ENCODE results near the gene MSRB1.

The MSRB1 gene

DNA sequence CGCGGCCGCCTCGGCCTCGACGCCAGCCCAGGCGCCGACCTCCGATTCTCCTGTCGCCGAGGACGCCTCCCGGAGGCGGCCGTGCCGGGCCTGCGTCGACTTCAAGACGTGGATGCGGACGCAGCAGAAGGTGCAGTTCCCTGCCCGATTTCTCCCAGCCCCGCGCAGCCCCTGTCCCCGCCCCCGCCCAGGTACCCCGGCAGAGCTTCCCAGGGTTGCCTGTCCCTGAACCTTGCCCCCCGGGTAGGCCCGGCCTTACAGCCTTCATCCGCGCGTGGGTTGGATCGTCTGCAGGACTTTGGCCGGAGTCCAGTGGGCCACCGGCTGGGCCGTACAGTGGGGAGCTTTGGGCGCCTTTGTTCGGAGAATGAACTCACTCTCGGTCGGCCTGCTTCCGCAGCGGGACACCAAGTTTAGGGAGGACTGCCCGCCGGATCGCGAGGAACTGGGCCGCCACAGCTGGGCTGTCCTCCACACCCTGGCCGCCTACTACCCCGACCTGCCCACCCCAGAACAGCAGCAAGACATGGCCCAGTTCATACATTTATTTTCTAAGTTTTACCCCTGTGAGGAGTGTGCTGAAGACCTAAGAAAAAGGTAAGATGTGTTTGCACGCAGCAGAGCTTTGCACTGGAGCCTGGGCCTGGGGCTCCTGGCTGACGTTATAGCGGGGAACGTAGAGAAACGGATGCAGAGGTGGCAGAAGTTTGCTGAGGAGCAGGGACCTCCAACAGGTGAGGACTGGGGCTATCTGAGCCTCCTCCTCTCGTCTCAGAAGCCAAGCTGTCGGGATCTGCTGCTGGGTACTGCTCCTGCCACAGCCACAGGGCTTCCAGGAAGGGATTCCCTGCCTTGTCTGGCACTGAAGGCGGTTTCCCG, 41.6 kb upstream of the MSRB1 start:
- Histone ChIP-seq H3K9ac (ENCODE audit: low read length) (peak overlapping the region; percentile 71), H4K20me1 (ENCODE audit: low read depth, low read length) (no peaks in the 10 kb centered on the region), H3K27me3 (ENCODE audit: low read length) (no peaks in the 10 kb centered on the region), H2AFZ (ENCODE audit: low read depth, low read length, severe bottlenecking) (no peak overlapping the region), H3K36me3 (ENCODE audit: low read length) (no peaks in the 10 kb centered on the region), H3K4me2 (ENCODE audit: low read depth, low read length, poor library complexity, severe bottlenecking) (peak overlapping the region; percentile 73), H3K9me2 (replicated peaks; ENCODE audit: insufficient read depth, low read length) (no peaks in the 10 kb centered on the region), H3K79me2 (ENCODE audit: insufficient read depth, low read length) (no peaks in the 10 kb centered on the region), H3F3A (ENCODE audit: insufficient read depth) (no peaks in the 10 kb centered on the region), H3K4me3 (ENCODE audit: insufficient read depth, low read length, poor library complexity, severe bottlenecking) (peak overlapping the region; percentile 66), H3K27ac (ENCODE audit: low read depth, low read length) (no peak overlapping the region), H3K9me3 (ENCODE audit: insufficient read depth, low read length) (no peaks in the 10 kb centered on the region)
- TF ChIP-seq, protein P1, sequence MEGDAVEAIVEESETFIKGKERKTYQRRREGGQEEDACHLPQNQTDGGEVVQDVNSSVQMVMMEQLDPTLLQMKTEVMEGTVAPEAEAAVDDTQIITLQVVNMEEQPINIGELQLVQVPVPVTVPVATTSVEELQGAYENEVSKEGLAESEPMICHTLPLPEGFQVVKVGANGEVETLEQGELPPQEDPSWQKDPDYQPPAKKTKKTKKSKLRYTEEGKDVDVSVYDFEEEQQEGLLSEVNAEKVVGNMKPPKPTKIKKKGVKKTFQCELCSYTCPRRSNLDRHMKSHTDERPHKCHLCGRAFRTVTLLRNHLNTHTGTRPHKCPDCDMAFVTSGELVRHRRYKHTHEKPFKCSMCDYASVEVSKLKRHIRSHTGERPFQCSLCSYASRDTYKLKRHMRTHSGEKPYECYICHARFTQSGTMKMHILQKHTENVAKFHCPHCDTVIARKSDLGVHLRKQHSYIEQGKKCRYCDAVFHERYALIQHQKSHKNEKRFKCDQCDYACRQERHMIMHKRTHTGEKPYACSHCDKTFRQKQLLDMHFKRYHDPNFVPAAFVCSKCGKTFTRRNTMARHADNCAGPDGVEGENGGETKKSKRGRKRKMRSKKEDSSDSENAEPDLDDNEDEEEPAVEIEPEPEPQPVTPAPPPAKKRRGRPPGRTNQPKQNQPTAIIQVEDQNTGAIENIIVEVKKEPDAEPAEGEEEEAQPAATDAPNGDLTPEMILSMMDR (IDR thresholded peaks at IDR 0.05; ENCODE audit: insufficient read depth, low read length, poor library complexity, severe bottlenecking), result no peak
- TF ChIP-seq EZH2phosphoT487 (conservative IDR thresholded peaks at IDR 0.05; ENCODE audit: low read length), result no peak

DNA sequence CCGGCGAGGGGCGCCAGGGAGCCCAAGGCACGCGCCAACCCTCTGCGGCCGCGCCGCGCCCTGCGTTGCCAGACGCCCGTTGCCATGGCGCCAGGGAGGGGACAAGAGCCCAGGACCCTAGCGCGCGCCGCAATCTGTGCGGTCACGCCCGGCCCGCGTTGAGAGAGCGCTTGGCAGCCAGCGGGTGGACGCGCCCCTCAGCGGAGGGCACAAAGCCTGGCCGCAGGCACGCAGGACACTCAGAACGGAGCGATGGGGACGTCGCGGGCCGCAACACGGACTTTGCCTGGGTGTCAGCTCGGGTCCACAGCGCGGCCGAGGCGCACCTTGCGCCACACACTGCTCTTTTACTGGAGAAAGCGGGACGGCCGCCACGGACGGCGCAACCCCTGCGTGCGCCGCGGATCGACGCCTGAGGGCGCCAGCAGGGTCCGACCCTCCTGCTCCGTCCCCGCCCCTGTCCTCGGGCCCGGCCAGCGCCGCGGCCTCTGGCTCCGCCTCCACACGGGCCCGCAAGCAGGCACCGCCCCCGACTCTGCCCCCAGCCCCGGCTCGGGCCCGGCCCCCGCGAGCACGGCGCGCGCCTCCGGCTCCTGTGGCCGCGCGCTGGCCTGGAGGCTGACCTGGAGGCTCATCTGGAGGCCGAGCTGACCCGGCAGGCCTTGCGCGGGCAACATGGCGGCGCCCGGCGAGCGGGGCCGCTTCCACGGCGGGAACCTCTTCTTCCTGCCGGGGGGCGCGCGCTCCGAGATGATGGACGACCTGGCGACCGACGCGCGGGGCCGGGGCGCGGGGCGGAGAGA, 40.7 kb upstream of the MSRB1 start, which contains the start of gene GFER:
TSS of gene GFER (plus strand) at position 650 of the 803 bp plus-strand sequence. CDS start at position 676, 26 bp downstream.
- Histone ChIP-seq H3K27me3 (ENCODE audit: low read length) (no peaks in the 10 kb centered on the region), H3K9me3 (ENCODE audit: insufficient read depth, low read length) (no peaks in the 10 kb centered on the region), H4K20me1 (ENCODE audit: low read depth, low read length) (no peaks in the 10 kb centered on the region), H3K79me2 (ENCODE audit: insufficient read depth, low read length) (no peaks in the 10 kb centered on the region), H3K36me3 (ENCODE audit: low read length) (no peaks in the 10 kb centered on the region), H3F3A (ENCODE audit: insufficient read depth) (no peaks in the 10 kb centered on the region), H3K4me3 (ENCODE audit: insufficient read depth, low read length, poor library complexity, severe bottlenecking) (peak within 1 kb of the TSS; percentile 66), H3K4me2 (ENCODE audit: low read depth, low read length, poor library complexity, severe bottlenecking) (peak within 1 kb of the TSS; percentile 73), H3K27ac (ENCODE audit: low read depth, low read length) (no peak within 1 kb of the TSS), H2AFZ (ENCODE audit: low read depth, low read length, severe bottlenecking) (no peak within 1 kb of the TSS), H3K9ac (ENCODE audit: low read length) (peak within 1 kb of the TSS; percentile 71), H3K9me2 (replicated peaks; ENCODE audit: insufficient read depth, low read length) (no peaks in the 10 kb centered on the region)
- TF ChIP-seq EZH2phosphoT487 (conservative IDR thresholded peaks at IDR 0.05; ENCODE audit: low read length), result no peak

DNA sequence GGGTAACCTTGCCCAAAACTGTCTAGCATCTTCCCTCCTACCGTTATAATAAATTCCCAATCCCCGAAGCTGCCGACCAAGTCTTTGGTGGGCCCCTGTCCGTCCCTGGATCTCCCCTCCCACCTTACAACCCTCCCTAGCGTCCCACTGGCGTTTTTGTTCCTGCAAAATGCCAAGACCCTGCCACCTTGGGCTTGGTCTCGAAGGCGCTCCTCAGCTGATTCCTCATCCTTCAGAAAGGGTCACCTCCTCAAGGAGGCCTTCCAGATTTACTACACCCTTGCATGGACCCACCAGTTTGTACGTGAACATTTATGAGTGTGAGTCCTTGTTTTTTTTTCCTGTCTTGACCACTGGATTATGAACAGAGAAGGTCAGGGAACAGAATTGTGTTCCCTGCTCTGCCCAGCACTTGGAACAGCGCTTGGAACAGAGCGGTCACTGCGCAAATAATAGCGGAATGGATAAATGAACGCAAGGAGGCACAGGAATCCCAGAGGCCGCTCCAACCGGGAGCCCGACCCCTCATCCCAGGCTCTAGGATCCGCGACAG, 40.1 kb upstream of the MSRB1 start:
- no peaks in the 10 kb centered on the region for H3K27me3 ChIP-seq (ENCODE audit: low read length)
- H3K36me3 ChIP-seq (ENCODE audit: low read length), result no peaks in the 10 kb centered on the region
- H3K27ac ChIP-seq (ENCODE audit: low read depth, low read length), result no peak overlapping the region
- no peaks in the 10 kb centered on the region for H3K9me3 ChIP-seq (ENCODE audit: insufficient read depth, low read length)
- H4K20me1 ChIP-seq (ENCODE audit: low read depth, low read length), result no peaks in the 10 kb centered on the region
- TF ChIP-seq, protein P1 (IDR thresholded peaks at IDR 0.05; ENCODE audit: insufficient read depth, low read length, poor library complexity, severe bottlenecking), result no peak
- no peak for TF ChIP-seq EZH2phosphoT487 (conservative IDR thresholded peaks at IDR 0.05; ENCODE audit: low read length)
- H3K79me2 ChIP-seq (ENCODE audit: insufficient read depth, low read length), result no peaks in the 10 kb centered on the region
- H3F3A ChIP-seq (ENCODE audit: insufficient read depth), result no peaks in the 10 kb centered on the region
- H3K4me3 ChIP-seq (ENCODE audit: insufficient read depth, low read length, poor library complexity, severe bottlenecking), result no peak overlapping the region
- H3K4me2 ChIP-seq (ENCODE audit: low read depth, low read length, poor library complexity, severe bottlenecking), result peak overlapping the region; percentile 73
- H3K9me2 ChIP-seq (replicated peaks; ENCODE audit: insufficient read depth, low read length), result no peaks in the 10 kb centered on the region
- H2AFZ ChIP-seq (ENCODE audit: low read depth, low read length, severe bottlenecking), result no peak overlapping the region
- H3K9ac ChIP-seq (ENCODE audit: low read length), result 0 out of 2 replicates have a peak overlapping the region, but pooled peaks have one; percentile 71
